ENCODE measurements around the gene SARNP. TPM values are rescaled to one million over a fixed set of nuclear protein-coding genes. Genes with fewer than 3 reads are reported as not detected.

The SARNP gene
- total and polyA plus RNA-seq, 4 donors: 19.1 to 34.2 (median 25.6) TPM

GRCh38 chr12:55721601-55722213 lies 95.8 kb downstream of the SARNP start:
- H3K9ac ChIP-seq (ENCODE audit: low read depth in 1 of 2, low read length in 2 of 2): no peak overlapping the region
- peak overlapping the region in 1 of 3 donors; percentile 39 for H3K4me3 ChIP-seq (ENCODE audit: low read depth in 1 of 3, low read length in 3 of 3)
- WGBS: 66% methylated on average over 14 of the region's 14 CpGs

GRCh38 chr12:55720894-55721444 lies 96.6 kb downstream of the SARNP start:
- Histone ChIP-seq H3K27me3 (ENCODE audit: control insufficient read depth in 4 of 4, insufficient read depth in 4 of 4, low read length in 3 of 4) (no peaks in the 10 kb centered on the region), H3K9me3 (ENCODE audit: control insufficient read depth in 4 of 4, low read length in 3 of 4) (no peaks in the 10 kb centered on the region), H3K27ac (ENCODE audit: low read depth in 1 of 2, low read length in 2 of 2) (peak overlapping the region; percentile 77 to 85), H3K36me3 (ENCODE audit: control insufficient read depth in 4 of 4, insufficient read depth in 3 of 4, low read depth in 1 of 4, low read length in 3 of 4) (peaks cover 0 to 16% (median 8%) of the 10 kb centered on the region in 4 donors), H3K4me1 (ENCODE audit: control insufficient read depth in 4 of 4, insufficient read depth in 4 of 4, low read length in 3 of 4) (peaks cover 20 to 71% (median 56%) of the 10 kb centered on the region in 4 donors), H3K4me3 (ENCODE audit: low read depth in 1 of 3, low read length in 3 of 3) (peak overlapping the region in 2 of 3 donors; percentile 39 to 44), H3K9ac (ENCODE audit: low read depth in 1 of 2, low read length in 2 of 2) (no peak overlapping the region)
- 24% methylated on average over 9 of the region's 9 CpGs for WGBS
- no peak for DNase-seq (ENCODE audit: low spot score)
- TF ChIP-seq RAD21 (IDR thresholded peaks at IDR 0.05): peak; percentile 87 to 91
- no peak for TF ChIP-seq REST (IDR thresholded peaks at IDR 0.05)
- no peak for TF ChIP-seq FOXA1 (IDR thresholded peaks at IDR 0.05)
- no peak for TF ChIP-seq NR2F2 (IDR thresholded peaks at IDR 0.05)
- TF ChIP-seq CTCF (IDR thresholded peaks at IDR 0.05; ENCODE audit: low read depth, low read length, missing input control): peak; percentile 75
- peak; percentile 12 for TF ChIP-seq ZBTB33 (IDR thresholded peaks at IDR 0.05)
- peak; percentile 52 for TF ChIP-seq FOXA2 (IDR thresholded peaks at IDR 0.05)
- peak; percentile 56 for TF ChIP-seq YY1 (IDR thresholded peaks at IDR 0.05)
- peak; percentile 38 to 60 for TF ChIP-seq HNF4A (conservative IDR thresholded peaks at IDR 0.05)
- peak; percentile 10 for TF ChIP-seq HNF4G (IDR thresholded peaks at IDR 0.05)
- peak in 1 of 2 donors; percentile 35 for TF ChIP-seq JUND (IDR thresholded peaks at IDR 0.05)
- peak; percentile 58 for TF ChIP-seq SP1 (IDR thresholded peaks at IDR 0.05)
- TF ChIP-seq ATF3 (IDR thresholded peaks at IDR 0.05): no peak
- no peak for TF ChIP-seq TAF1 (conservative IDR thresholded peaks at IDR 0.05)
- peak; percentile 66 to 83 for TF ChIP-seq RXRA (IDR thresholded peaks at IDR 0.05)
- TF ChIP-seq MAX (IDR thresholded peaks at IDR 0.05): peak; percentile 18
- TF ChIP-seq GABPA (IDR thresholded peaks at IDR 0.05 in 1 of 2, conservative IDR thresholded peaks at IDR 0.05 in 1 of 2): no peak
- TF ChIP-seq EGR1 (IDR thresholded peaks at IDR 0.05; ENCODE audit: low read depth in 2 of 2): no peak

More at GRCh38 chr12:55721601-55722213, 95.8 kb downstream of the SARNP start:
- peak overlapping the region in 1 of 2 donors; percentile 85 for H3K27ac ChIP-seq (ENCODE audit: low read depth in 1 of 2, low read length in 2 of 2)
- DNase-seq (ENCODE audit: low spot score): no peak
- H3K4me1 ChIP-seq (ENCODE audit: control insufficient read depth in 4 of 4, insufficient read depth in 4 of 4, low read length in 3 of 4): peaks cover 20 to 70% (median 53%) of the 10 kb centered on the region in 4 donors
- peaks cover 0 to 17% (median 9%) of the 10 kb centered on the region in 4 donors for H3K36me3 ChIP-seq (ENCODE audit: control insufficient read depth in 4 of 4, insufficient read depth in 3 of 4, low read depth in 1 of 4, low read length in 3 of 4)
- no peak for TF ChIP-seq SP1 (IDR thresholded peaks at IDR 0.05)
- no peaks in the 10 kb centered on the region for H3K9me3 ChIP-seq (ENCODE audit: control insufficient read depth in 4 of 4, low read length in 3 of 4)
- no peaks in the 10 kb centered on the region for H3K27me3 ChIP-seq (ENCODE audit: control insufficient read depth in 4 of 4, insufficient read depth in 4 of 4, low read length in 3 of 4)
